HUES48 (cell line): ENCODE measurements around the gene PLCXD3.

Experiments
- H3K27ac ChIP-seq: one replicate; pipeline ENCODE4 v1.7.0; 2013; ENCODE audit warnings: low read depth, low read length, inconsistent platforms
- H3K27me3 ChIP-seq: 2 replicates; pipeline ENCODE4 v1.6.1; 2013; ENCODE audit warnings: mild to moderate bottlenecking, low read length; ENCODE audit not compliant: control insufficient read depth, insufficient read depth
- H3K36me3 ChIP-seq: 2 replicates; pipeline ENCODE4 v1.6.1; 2013; ENCODE audit warnings: low read length; ENCODE audit not compliant: control insufficient read depth, insufficient read depth
- H3K4me1 ChIP-seq: 2 replicates; pipeline ENCODE4 v1.6.1; 2013; ENCODE audit warnings: mild to moderate bottlenecking, low read length; ENCODE audit not compliant: control insufficient read depth, insufficient read depth
- H3K4me3 ChIP-seq: 2 replicates; pipeline ENCODE4 v1.5.1; 2013; ENCODE audit warnings: mild to moderate bottlenecking, low read depth, low read length
- H3K9ac ChIP-seq: 2 replicates; pipeline ENCODE4 v1.6.1; 2013; ENCODE audit warnings: mild to moderate bottlenecking, low read depth, low read length, moderate library complexity
- H3K9me3 ChIP-seq: 2 replicates; pipeline ENCODE4 v1.6.1; 2013; ENCODE audit warnings: low read length; ENCODE audit not compliant: control insufficient read depth, insufficient read depth

Gene PLCXD3

GRCh38 chr5:41399839-41400238 is 110.6 kb downstream of the PLCXD3 start:
- H3K9ac ChIP-seq = no peak overlapping the region
- no peaks in the 10 kb centered on the region for H3K27me3 ChIP-seq

GRCh38 chr5:41392016-41392415 is 118.4 kb downstream of the PLCXD3 start:
- no peaks in the 10 kb centered on the region; the same call in 1 of the 2 replicates for H3K9me3 ChIP-seq
- no peak overlapping the region for H3K9ac ChIP-seq
- H3K27ac ChIP-seq = no peak overlapping the region
- no peaks in the 10 kb centered on the region for H3K27me3 ChIP-seq
- H3K36me3 ChIP-seq = no peaks in the 10 kb centered on the region
- H3K4me1 ChIP-seq = no peaks in the 10 kb centered on the region
- no peak overlapping the region for H3K4me3 ChIP-seq

More at GRCh38 chr5:41399839-41400238, 110.6 kb downstream of the PLCXD3 start:
- Histone ChIP-seq H3K9me3 (no peaks in the 10 kb centered on the region; the same call in 1 of the 2 replicates), H3K27ac (no peak overlapping the region), H3K4me1 (no peaks in the 10 kb centered on the region), H3K36me3 (no peaks in the 10 kb centered on the region), H3K4me3 (no peak overlapping the region)

GRCh38 chr5:41374631-41375030 is 135.8 kb downstream of the PLCXD3 start:
- H3K27me3 ChIP-seq = no peaks in the 10 kb centered on the region
- no peak overlapping the region for H3K9ac ChIP-seq
- H3K27ac ChIP-seq = no peak overlapping the region
- no peaks in the 10 kb centered on the region for H3K36me3 ChIP-seq
- H3K9me3 ChIP-seq = no peaks in the 10 kb centered on the region
- H3K4me1 ChIP-seq = no peaks in the 10 kb centered on the region
- H3K4me3 ChIP-seq = no peak overlapping the region

DNA sequence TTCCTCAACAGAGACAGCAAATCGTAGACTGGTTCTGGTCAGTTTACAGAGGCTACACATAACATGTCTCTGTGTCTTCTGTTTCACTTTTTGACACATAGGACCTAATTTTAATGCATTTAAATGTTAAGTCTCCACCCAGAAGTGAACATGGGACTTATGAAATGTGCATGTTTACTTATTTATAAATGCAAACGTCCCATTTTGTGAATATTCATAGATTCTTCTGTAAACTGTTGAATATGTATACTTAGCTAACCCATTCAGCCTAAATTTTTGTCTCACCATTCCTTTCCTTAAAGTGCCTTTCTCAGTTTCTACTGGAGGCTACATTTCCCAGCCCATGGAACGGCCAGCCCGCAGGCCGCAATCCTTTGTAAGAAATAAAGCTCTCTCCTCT is 137.2 kb downstream of the PLCXD3 start:
- Histone ChIP-seq H3K9ac (no peak overlapping the region), H3K27ac (no peak overlapping the region), H3K9me3 (no peaks in the 10 kb centered on the region), H3K36me3 (no peaks in the 10 kb centered on the region), H3K4me1 (no peaks in the 10 kb centered on the region), H3K4me3 (no peak overlapping the region), H3K27me3 (no peaks in the 10 kb centered on the region)

DNA sequence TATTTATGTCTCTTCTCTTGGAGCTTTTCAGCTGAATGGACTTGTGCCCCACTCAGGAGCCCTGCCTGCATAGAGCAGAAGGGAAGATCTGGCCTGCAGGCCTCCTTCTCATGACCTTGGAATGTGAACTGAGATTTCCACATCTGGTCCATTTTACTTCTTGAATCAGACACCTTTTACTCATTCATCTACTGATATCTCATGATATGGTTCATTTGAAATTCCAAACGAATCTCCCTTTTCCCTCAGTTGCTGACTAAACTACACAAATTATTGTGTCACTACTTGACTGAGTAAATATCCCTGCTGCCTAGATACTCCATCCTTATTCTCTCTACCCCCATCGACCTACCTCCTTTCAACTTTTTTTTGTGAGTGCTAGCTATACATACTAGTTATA is 138.7 kb downstream of the PLCXD3 start:
- no peaks in the 10 kb centered on the region for H3K36me3 ChIP-seq
- no peaks in the 10 kb centered on the region for H3K4me1 ChIP-seq
- no peaks in the 10 kb centered on the region for H3K9me3 ChIP-seq
- no peak overlapping the region for H3K4me3 ChIP-seq
- H3K9ac ChIP-seq = no peak overlapping the region
- H3K27ac ChIP-seq = no peak overlapping the region
- no peaks in the 10 kb centered on the region for H3K27me3 ChIP-seq

DNA sequence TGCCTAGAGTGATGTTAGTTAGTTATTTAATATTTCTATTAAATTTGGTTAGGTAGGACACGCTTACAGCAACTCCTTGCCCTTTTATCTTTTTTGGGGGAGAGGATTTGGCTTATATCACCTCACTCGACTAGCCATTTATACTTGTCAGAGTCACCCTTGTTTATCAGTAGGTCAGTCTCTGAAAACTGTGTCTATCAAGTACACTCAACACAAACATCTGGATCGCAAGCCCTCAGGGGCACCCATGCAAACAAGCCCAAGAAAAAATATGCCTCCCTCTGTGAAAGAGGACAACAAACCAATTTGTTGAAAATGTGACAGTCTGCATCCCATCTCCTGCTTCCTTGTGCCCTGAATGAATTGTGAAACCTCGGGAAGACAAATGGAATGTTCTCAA is 139.9 kb downstream of the PLCXD3 start:
- Histone ChIP-seq H3K4me3 (no peak overlapping the region), H3K4me1 (no peaks in the 10 kb centered on the region), H3K27me3 (no peaks in the 10 kb centered on the region), H3K36me3 (no peaks in the 10 kb centered on the region), H3K9ac (no peak overlapping the region), H3K9me3 (no peaks in the 10 kb centered on the region), H3K27ac (no peak overlapping the region)

DNA sequence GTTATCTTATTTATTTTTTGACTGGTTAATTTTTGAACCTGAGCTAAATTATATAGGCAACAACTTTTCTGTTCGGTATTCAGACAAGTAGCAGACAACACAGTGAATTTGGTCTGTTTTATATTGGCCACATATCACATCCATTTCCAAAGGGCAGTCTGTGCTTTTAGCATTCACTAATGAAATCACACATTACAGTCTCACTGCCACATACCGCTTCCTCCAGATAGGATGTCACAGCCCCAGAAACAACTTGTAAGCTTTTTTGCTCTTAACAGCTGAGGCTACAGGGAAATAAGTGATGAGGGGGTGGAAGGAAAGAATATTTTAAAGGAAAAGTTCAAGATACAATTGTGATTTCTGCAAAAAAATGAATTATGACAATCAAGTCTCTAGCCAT is 140.6 kb downstream of the PLCXD3 start:
- no peaks in the 10 kb centered on the region for H3K4me1 ChIP-seq
- no peaks in the 10 kb centered on the region for H3K9me3 ChIP-seq
- H3K27ac ChIP-seq = no peak overlapping the region
- no peak overlapping the region for H3K9ac ChIP-seq
- no peaks in the 10 kb centered on the region for H3K27me3 ChIP-seq
- no peak overlapping the region for H3K4me3 ChIP-seq
- H3K36me3 ChIP-seq = no peaks in the 10 kb centered on the region

- H3K27me3 ChIP-seq = no peaks in the 10 kb centered on the region
- H3K9me3 ChIP-seq = no peaks in the 10 kb centered on the region
- H3K4me1 ChIP-seq = no peaks in the 10 kb centered on the region
- H3K27ac ChIP-seq = no peak overlapping the region
- H3K36me3 ChIP-seq = no peaks in the 10 kb centered on the region
- no peak overlapping the region for H3K4me3 ChIP-seq
- H3K9ac ChIP-seq = no peak overlapping the region
Observed at GRCh38 chr5:41368158-41368557, 142.2 kb downstream of the PLCXD3 start.

- no peaks in the 10 kb centered on the region for H3K4me1 ChIP-seq
- no peak overlapping the region for H3K4me3 ChIP-seq
- H3K36me3 ChIP-seq = no peaks in the 10 kb centered on the region
- H3K27me3 ChIP-seq = no peaks in the 10 kb centered on the region
- H3K9me3 ChIP-seq = no peaks in the 10 kb centered on the region
- no peak overlapping the region for H3K27ac ChIP-seq
- no peak overlapping the region for H3K9ac ChIP-seq
Observed at GRCh38 chr5:41365369-41365768, 145.0 kb downstream of the PLCXD3 start.

- H3K9me3 ChIP-seq = no peaks in the 10 kb centered on the region
- no peak overlapping the region for H3K9ac ChIP-seq
- no peaks in the 10 kb centered on the region for H3K27me3 ChIP-seq
- H3K27ac ChIP-seq = no peak overlapping the region
- H3K4me3 ChIP-seq = no peak overlapping the region
- H3K4me1 ChIP-seq = no peaks in the 10 kb centered on the region
- H3K36me3 ChIP-seq = no peaks in the 10 kb centered on the region
Observed at GRCh38 chr5:41364346-41364745, 146.1 kb downstream of the PLCXD3 start.

- Histone ChIP-seq H3K27ac (no peak overlapping the region), H3K4me1 (no peaks in the 10 kb centered on the region), H3K4me3 (no peak overlapping the region)
Observed at GRCh38 chr5:41363343-41363986, 146.9 kb downstream of the PLCXD3 start.

More at GRCh38 chr5:41363343-41363986, 146.9 kb downstream of the PLCXD3 start:
- H3K36me3 ChIP-seq = no peaks in the 10 kb centered on the region
- no peaks in the 10 kb centered on the region for H3K27me3 ChIP-seq
- no peak overlapping the region for H3K9ac ChIP-seq
- no peaks in the 10 kb centered on the region for H3K9me3 ChIP-seq
